SK-N-SH (cell line): ENCODE results near the gene SERTAD4. TPM values are rescaled to one million over a fixed set of nuclear protein-coding genes. Genes with fewer than 3 reads are reported as not detected.

Source experiments
- CTCF ChIA-PET: fragments of 300-600, 350-600 bp; formaldehyde crosslinking; extraction: SDS; loops from one replicate; lab custom pipeline; 2021; lab: Yijun Ruan, JAX
- POLR2A ChIA-PET: fragments of 350-600 bp; sonication (Branson Sonifier 250); formaldehyde crosslinking; extraction: SDS; loops from one replicate; lab custom pipeline; 2020; ENCODE audit warnings: antibody characterized with exemption, inconsistent platforms; lab: Yijun Ruan, JAX
- DNase-seq: peaks from one replicate; pipeline ENCODE4 v3.0.0; 2012
- H2AFZ ChIP-seq: fragments of 200-600 bp; sonication (generic); 2 replicates; pipeline ENCODE4 v1.8.1; 2016; ENCODE audit warnings: antibody characterized with exemption, mild to moderate bottlenecking, low read depth
- H3F3A ChIP-seq: fragments of 200-600 bp; sonication (generic); replicated peaks from 2 replicates; pipeline ENCODE3; 2016; ENCODE audit warnings: antibody characterized with exemption, mild to moderate bottlenecking; ENCODE audit not compliant: insufficient read depth
- H3K27ac ChIP-seq, 2 experiments: fragments of 200-500 bp in 1 of 2; fragments of 200-600 bp in 1 of 2; sonication (Bioruptor generic) in 1 of 2; sonication (generic), shearing (Covaris generic) in 1 of 2; 2 replicates each; pipeline versions ENCODE4 v1.5.1 to v1.6.1; 2014 to 2016; ENCODE audit warnings: low read depth in 2 of 2, inconsistent platforms in 1 of 2, low read length in 1 of 2, mild to moderate bottlenecking in 1 of 2, mixed read lengths in 1 of 2
- H3K27me3 ChIP-seq: fragments of 200-600 bp; sonication (generic), shearing (Covaris generic); 2 replicates; pipeline ENCODE4 v1.6.1; 2016; ENCODE audit warnings: mixed run types; ENCODE audit not compliant: insufficient read depth
- H3K36me3 ChIP-seq, 2 experiments: fragments of 200-500 bp in 1 of 2; fragments of 200-600 bp in 1 of 2; sonication (Bioruptor generic) in 1 of 2; sonication (generic) in 1 of 2; replicated peaks in 1 of 2; 2 replicates each; pipeline versions ENCODE3 to v1.5.1; 2014 to 2016; ENCODE audit warnings: low read length in 1 of 2, mild to moderate bottlenecking in 1 of 2; ENCODE audit not compliant: insufficient read depth in 2 of 2, control insufficient read depth in 1 of 2
- H3K4me1 ChIP-seq, 2 experiments: fragments of 200-500 bp in 1 of 2; fragments of 200-600 bp in 1 of 2; sonication (Bioruptor generic) in 1 of 2; sonication (generic), shearing (Covaris generic) in 1 of 2; 2 replicates each; pipeline versions ENCODE4 v1.5.1 to v1.6.1; 2014 to 2016; ENCODE audit warnings: low read depth in 1 of 2, low read length in 1 of 2, mixed run types in 1 of 2; ENCODE audit not compliant: insufficient read depth in 2 of 2, control insufficient read depth in 1 of 2
- H3K4me2 ChIP-seq: fragments of 200-600 bp; sonication (generic), shearing (Covaris generic); 2 replicates; pipeline ENCODE4 v1.6.1; 2017; ENCODE audit warnings: mixed run types
- H3K4me3 ChIP-seq, 2 experiments: fragments of 200-500 bp in 1 of 2; fragments of 200-600 bp in 1 of 2; sonication (Bioruptor generic) in 1 of 2; sonication (generic), shearing (Covaris generic) in 1 of 2; 2 replicates each; pipeline versions ENCODE4 v1.5.1 to v1.8.1; 2014 to 2016; ENCODE audit warnings: low read depth in 2 of 2, inconsistent platforms in 1 of 2, low read length in 1 of 2, mild to moderate bottlenecking in 1 of 2, mixed read lengths in 1 of 2, moderate library complexity in 1 of 2
- H3K79me2 ChIP-seq: fragments of 200-600 bp; sonication (generic); 2 replicates; pipeline ENCODE4 v1.8.1; 2017; ENCODE audit warnings: mild to moderate bottlenecking; ENCODE audit not compliant: insufficient read depth
- H3K9ac ChIP-seq: fragments of 200-600 bp; sonication (generic); 2 replicates; pipeline ENCODE4 v1.6.1; 2017; ENCODE audit warnings: mixed run types
- H3K9me2 ChIP-seq: fragments of 200-600 bp; sonication (generic); 2 replicates; pipeline ENCODE4 v1.6.1; 2017; ENCODE audit warnings: mixed run types
- H3K9me3 ChIP-seq: fragments of 200-600 bp; sonication (generic); 2 replicates; pipeline ENCODE4 v1.6.1; 2017; ENCODE audit warnings: mixed run types, mild to moderate bottlenecking, moderate library complexity
- H4K20me1 ChIP-seq: fragments of 200-600 bp; sonication (generic); 2 replicates; pipeline ENCODE4 v1.6.1; 2017; ENCODE audit warnings: mild to moderate bottlenecking, mixed run types; ENCODE audit not compliant: insufficient read depth
- CHD2 ChIP-seq: fragments of 150-350 bp; IDR thresholded peaks from 2 replicates; pipeline ENCODE4 v1.6.1; 2018; ENCODE audit warnings: low read length; ENCODE audit not compliant: partially characterized antibody
- FOSL2 ChIP-seq: IDR thresholded peaks from 2 replicates; pipeline ENCODE4 v1.4.0; 2012; ENCODE audit warnings: low read depth, mild to moderate bottlenecking, moderate library complexity, borderline replicate concordance
- FOXM1 ChIP-seq: IDR thresholded peaks from 2 replicates; pipeline ENCODE4 v1.4.0; 2012; ENCODE audit warnings: low read depth, mild to moderate bottlenecking
- GABPA ChIP-seq: IDR thresholded peaks from 2 replicates; pipeline ENCODE4 v1.4.0; 2012; ENCODE audit warnings: low read depth, mild to moderate bottlenecking
- MEF2A ChIP-seq: IDR thresholded peaks from 2 replicates; pipeline ENCODE4 v1.4.0; 2012; ENCODE audit warnings: low read depth, borderline replicate concordance
- NFIC ChIP-seq: IDR thresholded peaks from 2 replicates; pipeline ENCODE4 v1.4.0; 2012; ENCODE audit warnings: borderline replicate concordance
- POLR2AphosphoS5 ChIP-seq: IDR thresholded peaks from 2 replicates; pipeline ENCODE4 v1.6.1; 2012; ENCODE audit warnings: low read depth, low read length
- RFX5 ChIP-seq: IDR thresholded peaks from 2 replicates; pipeline ENCODE4 v1.6.1; 2012; ENCODE audit warnings: mild to moderate bottlenecking, improper control_type of control experiment, low read length
- RXRA ChIP-seq: IDR thresholded peaks from 2 replicates; pipeline ENCODE4 v1.4.0; 2012; ENCODE audit warnings: low read depth, mild to moderate bottlenecking, borderline replicate concordance
- TCF12 ChIP-seq: IDR thresholded peaks from 2 replicates; pipeline ENCODE4 v1.4.0; 2012
- TEAD4 ChIP-seq: IDR thresholded peaks from 2 replicates; pipeline ENCODE4 v1.4.0; 2012; ENCODE audit warnings: mild to moderate bottlenecking, borderline replicate concordance; ENCODE audit not compliant: insufficient read depth
- WGBS: methylation state at CpG from one replicate; pipeline ENCODE4 v1.1.6; 2017; ENCODE audit warnings: low lambda C conversion rate; 5-methylcytosine and 5-hydroxymethylcytosine counted together
- polyA plus RNA-seq, 3 experiments: library from polyadenylated mRNA; depleted of rRNA; stranded (reverse); fragments of >200 nt; gene quantifications; 2 replicates each; pipeline ENCODE4 v1.2.3, GENCODE V29; 2012
- TF ChIP-seq, protein P1 (sequence below): IDR thresholded peaks from 2 replicates; pipeline ENCODE4 v1.4.0; 2012; ENCODE audit warnings: low read depth, borderline replicate concordance
- TF ChIP-seq, protein P2 (sequence below): fragments of 150-350 bp; IDR thresholded peaks from 2 replicates; pipeline ENCODE4 v1.6.1; 2016; ENCODE audit warnings: mild to moderate bottlenecking, low read depth, low read length

SERTAD4 gene
- polyA plus RNA-seq, 1 of the 3 experiments (the other 2 are of a cell fraction), result 2.9 TPM

DNA sequence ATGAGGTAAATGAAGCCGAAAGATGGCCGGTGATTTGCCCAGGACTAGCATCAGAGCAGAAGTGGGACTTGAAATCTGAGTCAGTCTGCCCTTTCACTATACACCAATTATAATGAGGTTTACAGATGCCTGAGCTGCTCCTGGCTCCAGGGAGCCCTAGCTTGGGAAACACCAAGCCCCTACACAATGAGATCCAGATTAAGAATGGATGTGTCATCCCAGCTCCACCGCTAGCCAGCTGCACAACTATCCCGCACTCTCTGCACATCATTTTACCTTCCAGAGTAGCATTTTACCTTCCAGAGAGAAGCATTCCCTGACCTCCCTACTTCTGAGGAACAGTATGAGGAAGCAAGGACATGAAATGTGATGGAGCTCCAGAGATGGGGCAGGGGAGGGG lies 27.0 kb downstream of the SERTAD4 start:
- no peak for DNase-seq
- Histone ChIP-seq H3K4me2 (no peak overlapping the region; the same call in 1 of the 2 replicates), H4K20me1 (no peaks in the 10 kb centered on the region), H3K9me2 (no peaks in the 10 kb centered on the region), H3K9me3 (no peaks in the 10 kb centered on the region), H3K27me3 (no peaks in the 10 kb centered on the region), H3K36me3 (no peaks in the 10 kb centered on the region), H2AFZ (no peak overlapping the region)
- CTCF ChIA-PET, result interaction anchor here (0.8 to 1.5 kb wide), 4 partner anchors 11 to 116 kb away, joined by 3 to 6 read pairs (median 4); no protein-coding TSS in a partner anchor
- no peak for TF ChIP-seq GABPA
- TF ChIP-seq, protein P1, sequence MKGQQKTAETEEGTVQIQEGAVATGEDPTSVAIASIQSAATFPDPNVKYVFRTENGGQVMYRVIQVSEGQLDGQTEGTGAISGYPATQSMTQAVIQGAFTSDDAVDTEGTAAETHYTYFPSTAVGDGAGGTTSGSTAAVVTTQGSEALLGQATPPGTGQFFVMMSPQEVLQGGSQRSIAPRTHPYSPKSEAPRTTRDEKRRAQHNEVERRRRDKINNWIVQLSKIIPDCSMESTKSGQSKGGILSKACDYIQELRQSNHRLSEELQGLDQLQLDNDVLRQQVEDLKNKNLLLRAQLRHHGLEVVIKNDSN, result no peak
- no peak for TF ChIP-seq CHD2
- no peak for TF ChIP-seq TEAD4
- peak; percentile 44; the same call in 1 of the 2 replicates for TF ChIP-seq FOSL2
- no peak for TF ChIP-seq FOXM1
- TF ChIP-seq TCF12, result peak; percentile 81
- TF ChIP-seq, all 33 proteins: peak for 2
- H3K9ac ChIP-seq, result no peak overlapping the region
- H3K4me3 ChIP-seq, result no peak overlapping the region
- peaks cover 11 to 28% of the 10 kb centered on the region in 2 experiments; a peak in 3 of 4 replicates for H3K4me1 ChIP-seq
- POLR2A ChIA-PET, result interaction anchor here (0.8 to 1.9 kb wide), 2 partner anchors 8 to 32 kb away, joined by 4 read pairs; no protein-coding TSS in a partner anchor
- WGBS, result 51% methylated on average over 4 of the region's 4 CpGs
- H3K27ac ChIP-seq, result no peak overlapping the region
- peaks cover 8% of the 10 kb centered on the region for H3F3A ChIP-seq
- no peaks in the 10 kb centered on the region for H3K79me2 ChIP-seq

DNA sequence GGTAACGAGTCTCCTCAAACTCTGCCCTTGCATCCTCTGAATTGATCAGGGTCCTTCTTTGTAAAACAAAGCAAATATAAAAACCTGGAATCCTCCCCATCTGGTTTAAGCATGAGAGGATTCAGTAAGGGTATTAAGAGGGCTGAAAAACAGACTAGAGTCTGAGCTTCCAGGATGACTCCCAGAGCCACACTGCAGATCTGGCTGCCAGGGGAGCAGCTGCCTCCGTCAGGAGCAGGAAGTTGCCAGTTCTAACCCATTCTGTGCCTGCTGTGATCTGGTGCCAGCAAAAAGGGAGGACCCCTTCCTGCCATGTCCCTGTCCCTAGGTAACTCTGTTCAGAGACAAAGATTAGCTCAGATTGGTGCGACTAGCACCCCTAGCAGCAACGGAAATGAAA lies 27.5 kb downstream of the SERTAD4 start:
- H3K9me2 ChIP-seq, result no peaks in the 10 kb centered on the region
- WGBS, result 74% methylated on average over 4 of the region's 4 CpGs
- TF ChIP-seq TCF12, result no peak
- TF ChIP-seq RFX5, result no peak
- TF ChIP-seq, protein P2, sequence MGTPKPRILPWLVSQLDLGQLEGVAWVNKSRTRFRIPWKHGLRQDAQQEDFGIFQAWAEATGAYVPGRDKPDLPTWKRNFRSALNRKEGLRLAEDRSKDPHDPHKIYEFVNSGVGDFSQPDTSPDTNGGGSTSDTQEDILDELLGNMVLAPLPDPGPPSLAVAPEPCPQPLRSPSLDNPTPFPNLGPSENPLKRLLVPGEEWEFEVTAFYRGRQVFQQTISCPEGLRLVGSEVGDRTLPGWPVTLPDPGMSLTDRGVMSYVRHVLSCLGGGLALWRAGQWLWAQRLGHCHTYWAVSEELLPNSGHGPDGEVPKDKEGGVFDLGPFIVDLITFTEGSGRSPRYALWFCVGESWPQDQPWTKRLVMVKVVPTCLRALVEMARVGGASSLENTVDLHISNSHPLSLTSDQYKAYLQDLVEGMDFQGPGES, result no peak
- TF ChIP-seq FOSL2, result no peak
- TF ChIP-seq MEF2A, result no peak
- no peak for TF ChIP-seq POLR2AphosphoS5
- no peak for TF ChIP-seq TEAD4
- TF ChIP-seq NFIC, result no peak
- TF ChIP-seq RXRA, result no peak
- TF ChIP-seq, all 33 proteins: peak for 0
- H4K20me1 ChIP-seq, result no peaks in the 10 kb centered on the region
- H3K4me2 ChIP-seq, result no peak overlapping the region
- H3K9ac ChIP-seq, result no peak overlapping the region
- DNase-seq, result peak; percentile 52
- CTCF ChIA-PET, result interaction anchor here (0.8 to 1.5 kb wide), 4 partner anchors 10 to 116 kb away, joined by 3 to 6 read pairs (median 4); no protein-coding TSS in a partner anchor
- no peak overlapping the region for H3K4me3 ChIP-seq
- H3F3A ChIP-seq, result peaks cover 8% of the 10 kb centered on the region
- H3K79me2 ChIP-seq, result no peaks in the 10 kb centered on the region
- H3K36me3 ChIP-seq, result no peaks in the 10 kb centered on the region
- H3K27me3 ChIP-seq, result no peaks in the 10 kb centered on the region; the same call in 1 of the 2 replicates
- peaks cover 11 to 30% of the 10 kb centered on the region in 2 experiments; a peak in 3 of 4 replicates for H3K4me1 ChIP-seq
- POLR2A ChIA-PET, result interaction anchor here (0.8 to 1.9 kb wide), 2 partner anchors 9 to 31 kb away, joined by 4 read pairs; no protein-coding TSS in a partner anchor
- no peak overlapping the region for H2AFZ ChIP-seq
- H3K27ac ChIP-seq, result no peak overlapping the region; a peak in 1 of 4 replicates
- no peaks in the 10 kb centered on the region for H3K9me3 ChIP-seq
